Progenitor cell of endocrine pancreas (in vitro differentiated cells): ENCODE measurements around the gene GLUL. TPM values are rescaled to one million over a fixed set of nuclear protein-coding genes. Genes with fewer than 3 reads are reported as not detected.

Source experiments
- DNase-seq: peaks from one replicate; pipeline ENCODE4 v3.0.0; 2021; ENCODE audit warnings: low spot score; ENCODE audit not compliant: unreplicated experiment
- H3K27ac Mint-ChIP-seq: 2 replicates; pipeline ENCODE4 v1.8.0; 2021; ENCODE audit warnings: mild to moderate bottlenecking, moderate library complexity, mixed read lengths
- H3K27me3 Mint-ChIP-seq: 2 replicates; pipeline ENCODE4 v1.8.0; 2021; ENCODE audit warnings: mixed read lengths
- H3K36me3 Mint-ChIP-seq: 2 replicates; pipeline ENCODE4 v1.8.0; 2022; ENCODE audit warnings: mixed read lengths; ENCODE audit not compliant: insufficient read depth
- H3K4me1 Mint-ChIP-seq: 2 replicates; pipeline ENCODE4 v1.8.0; 2021; ENCODE audit warnings: low read depth, mixed read lengths
- H3K4me3 Mint-ChIP-seq: 2 replicates; pipeline ENCODE4 v1.8.0; 2021; ENCODE audit warnings: low read depth, mild to moderate bottlenecking, moderate library complexity, mixed read lengths
- H3K9me3 Mint-ChIP-seq: 2 replicates; pipeline ENCODE4 v1.8.0; 2021; ENCODE audit warnings: low read depth, mixed read lengths
- long read RNA-seq: library from polyadenylated mRNA; unstranded; transcript quantifications from one replicate; pipeline ENCODE4 v2.0.0, GENCODE V29; 2020
- total RNA-seq: library from RNA; stranded (reverse); gene quantifications from 2 replicates; pipeline ENCODE4 v1.2.1, GENCODE V29; 2021
- TF ChIP-seq, protein P1 (sequence below): fragments of 200-600 bp; sonication (generic); IDR thresholded peaks from one replicate; pipeline ENCODE4 v1.5.0; 2021; ENCODE audit warnings: antibody characterized with exemption, mild to moderate bottlenecking; ENCODE audit not compliant: unreplicated experiment

The GLUL gene
- 666 and 734 TPM in 2 replicates for total RNA-seq
- long read RNA-seq, full-length matches to known transcripts: 4,572 of 4,958 reads
- long read RNA-seq, partial matches to known transcripts: 87 of 4,958 reads
- long read RNA-seq, other reads (novel, unspliced or antisense): 299 of 4,958 reads

DNA sequence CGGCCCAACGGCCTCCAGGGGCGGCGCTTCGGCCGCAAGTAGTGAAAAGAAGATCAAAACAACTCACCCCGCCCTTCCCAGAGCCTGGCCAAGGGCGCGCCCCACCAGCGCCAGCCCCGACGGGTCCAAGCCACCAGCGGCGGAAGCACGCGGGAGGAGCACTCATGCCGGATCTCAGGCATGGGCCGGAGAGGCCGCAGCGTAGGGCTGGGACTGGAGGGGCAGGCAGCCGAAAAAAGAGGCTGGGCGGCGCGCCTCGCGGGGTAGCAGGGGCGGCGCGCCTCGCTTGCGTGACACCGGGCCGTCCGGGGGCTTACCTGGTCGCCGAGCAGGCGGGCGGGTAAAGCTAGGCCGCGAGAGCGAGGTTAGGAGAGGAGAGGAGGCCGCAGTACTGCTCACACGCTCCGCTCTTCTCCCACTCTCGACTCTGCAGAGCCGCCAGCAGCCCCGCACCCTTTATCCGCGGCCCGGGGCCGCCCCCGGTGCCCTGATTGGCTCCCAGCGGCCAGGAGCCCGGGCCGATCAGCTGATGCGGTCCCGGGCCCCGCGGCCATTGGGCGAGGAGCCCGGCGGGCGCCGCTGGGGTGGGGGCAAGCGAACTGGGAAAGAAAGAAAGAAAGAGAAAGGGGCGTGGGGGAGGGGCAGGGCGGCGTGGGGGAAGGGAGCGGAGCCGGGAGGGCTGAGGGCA lies at the start of gene GLUL:
GLUL (minus strand) TSS at position 429 of the 688 bp plus-strand sequence. CDS start 3,053 bp downstream, outside the sequence.
- H3K9me3 Mint-ChIP-seq: no peaks in the 10 kb centered on the region
- H3K27me3 Mint-ChIP-seq: no peaks in the 10 kb centered on the region
- peak; percentile 96 for DNase-seq
- H3K4me3 Mint-ChIP-seq: peak within 1 kb of the TSS; percentile 95
- TF ChIP-seq, protein P1, sequence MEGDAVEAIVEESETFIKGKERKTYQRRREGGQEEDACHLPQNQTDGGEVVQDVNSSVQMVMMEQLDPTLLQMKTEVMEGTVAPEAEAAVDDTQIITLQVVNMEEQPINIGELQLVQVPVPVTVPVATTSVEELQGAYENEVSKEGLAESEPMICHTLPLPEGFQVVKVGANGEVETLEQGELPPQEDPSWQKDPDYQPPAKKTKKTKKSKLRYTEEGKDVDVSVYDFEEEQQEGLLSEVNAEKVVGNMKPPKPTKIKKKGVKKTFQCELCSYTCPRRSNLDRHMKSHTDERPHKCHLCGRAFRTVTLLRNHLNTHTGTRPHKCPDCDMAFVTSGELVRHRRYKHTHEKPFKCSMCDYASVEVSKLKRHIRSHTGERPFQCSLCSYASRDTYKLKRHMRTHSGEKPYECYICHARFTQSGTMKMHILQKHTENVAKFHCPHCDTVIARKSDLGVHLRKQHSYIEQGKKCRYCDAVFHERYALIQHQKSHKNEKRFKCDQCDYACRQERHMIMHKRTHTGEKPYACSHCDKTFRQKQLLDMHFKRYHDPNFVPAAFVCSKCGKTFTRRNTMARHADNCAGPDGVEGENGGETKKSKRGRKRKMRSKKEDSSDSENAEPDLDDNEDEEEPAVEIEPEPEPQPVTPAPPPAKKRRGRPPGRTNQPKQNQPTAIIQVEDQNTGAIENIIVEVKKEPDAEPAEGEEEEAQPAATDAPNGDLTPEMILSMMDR: no peak
- peaks cover 32% of the 10 kb centered on the region for H3K36me3 Mint-ChIP-seq
- peak within 1 kb of the TSS; percentile 98 for H3K27ac Mint-ChIP-seq
- H3K4me1 Mint-ChIP-seq: peaks cover 39% of the 10 kb centered on the region

DNA sequence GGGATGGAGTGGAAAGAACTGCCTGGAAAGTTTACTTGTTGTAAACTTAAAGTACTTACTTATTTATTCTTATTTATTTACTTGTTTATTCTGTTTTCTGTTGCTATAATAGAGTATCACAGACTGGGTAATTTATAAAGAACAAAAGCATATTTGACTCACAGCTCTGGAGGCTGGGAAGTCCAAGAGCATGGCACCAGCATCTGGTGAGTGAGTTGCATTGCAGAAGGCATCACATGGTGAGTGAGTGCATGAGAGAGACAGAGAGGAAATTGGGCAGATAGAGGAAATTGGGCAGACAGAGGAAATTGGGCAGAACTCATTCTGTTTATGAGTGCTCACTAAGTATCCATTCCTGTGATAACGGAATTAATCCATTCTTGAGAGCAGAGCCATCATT lies 46.7 kb upstream of the GLUL start:
- peaks cover 4% of the 10 kb centered on the region for H3K9me3 Mint-ChIP-seq
- no peak overlapping the region for H3K27ac Mint-ChIP-seq
- H3K4me1 Mint-ChIP-seq: no peaks in the 10 kb centered on the region
- TF ChIP-seq, protein P1: no peak
- H3K4me3 Mint-ChIP-seq: no peak overlapping the region
- peaks cover 2% of the 10 kb centered on the region for H3K36me3 Mint-ChIP-seq
- H3K27me3 Mint-ChIP-seq: no peaks in the 10 kb centered on the region
- DNase-seq: no peak

DNA sequence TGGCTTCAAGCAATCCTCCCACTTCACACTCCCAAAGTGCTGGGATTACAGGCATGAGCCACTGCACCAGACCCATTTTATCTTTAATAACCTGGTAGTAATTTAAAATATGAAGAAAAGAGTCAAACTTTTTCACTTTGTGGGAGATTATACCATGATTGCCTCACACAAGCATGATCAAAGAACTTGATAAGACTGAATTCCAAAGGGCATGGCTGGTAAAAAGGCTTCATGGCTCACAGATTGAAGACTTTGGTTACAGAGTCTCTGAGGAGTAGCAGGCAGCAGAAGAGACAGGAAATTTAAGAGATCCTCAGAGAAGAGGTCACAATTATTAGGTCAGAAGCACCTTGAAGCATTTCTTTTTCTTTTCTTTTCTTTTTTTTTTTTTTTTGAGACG lies 42.0 kb upstream of the GLUL start:
- Mint-ChIP-seq H3K9me3 (peaks cover 4% of the 10 kb centered on the region), H3K4me1 (peaks cover 2% of the 10 kb centered on the region), H3K36me3 (peaks cover 2% of the 10 kb centered on the region), H3K27me3 (no peaks in the 10 kb centered on the region), H3K27ac (no peak overlapping the region), H3K4me3 (no peak overlapping the region)
- TF ChIP-seq, protein P1: no peak
- no peak for DNase-seq

DNA sequence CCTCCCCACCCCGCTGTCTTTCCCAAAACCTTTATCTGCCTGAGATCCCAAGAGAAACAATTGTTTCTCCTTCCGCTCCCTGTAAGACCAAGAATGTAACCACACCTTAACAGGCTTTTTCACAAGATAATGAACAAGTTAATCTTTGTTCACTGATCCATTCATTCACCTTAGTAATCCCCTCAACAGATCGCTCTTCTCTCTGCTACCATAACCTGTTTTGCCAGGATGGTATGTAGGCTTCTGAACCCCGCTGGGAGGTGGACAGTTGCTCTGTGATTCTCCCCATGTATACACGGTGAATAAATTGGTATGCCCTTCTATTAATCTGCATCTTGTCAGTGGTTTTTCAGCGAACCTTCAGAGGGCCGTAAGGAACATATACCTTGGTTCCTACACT lies 39.7 kb upstream of the GLUL start:
- no peak overlapping the region for H3K27ac Mint-ChIP-seq
- peaks cover 2% of the 10 kb centered on the region for H3K4me1 Mint-ChIP-seq
- TF ChIP-seq, protein P1: no peak
- DNase-seq: no peak
- no peak overlapping the region for H3K4me3 Mint-ChIP-seq
- H3K27me3 Mint-ChIP-seq: no peaks in the 10 kb centered on the region
- H3K36me3 Mint-ChIP-seq: no peaks in the 10 kb centered on the region
- H3K9me3 Mint-ChIP-seq: no peaks in the 10 kb centered on the region

DNA sequence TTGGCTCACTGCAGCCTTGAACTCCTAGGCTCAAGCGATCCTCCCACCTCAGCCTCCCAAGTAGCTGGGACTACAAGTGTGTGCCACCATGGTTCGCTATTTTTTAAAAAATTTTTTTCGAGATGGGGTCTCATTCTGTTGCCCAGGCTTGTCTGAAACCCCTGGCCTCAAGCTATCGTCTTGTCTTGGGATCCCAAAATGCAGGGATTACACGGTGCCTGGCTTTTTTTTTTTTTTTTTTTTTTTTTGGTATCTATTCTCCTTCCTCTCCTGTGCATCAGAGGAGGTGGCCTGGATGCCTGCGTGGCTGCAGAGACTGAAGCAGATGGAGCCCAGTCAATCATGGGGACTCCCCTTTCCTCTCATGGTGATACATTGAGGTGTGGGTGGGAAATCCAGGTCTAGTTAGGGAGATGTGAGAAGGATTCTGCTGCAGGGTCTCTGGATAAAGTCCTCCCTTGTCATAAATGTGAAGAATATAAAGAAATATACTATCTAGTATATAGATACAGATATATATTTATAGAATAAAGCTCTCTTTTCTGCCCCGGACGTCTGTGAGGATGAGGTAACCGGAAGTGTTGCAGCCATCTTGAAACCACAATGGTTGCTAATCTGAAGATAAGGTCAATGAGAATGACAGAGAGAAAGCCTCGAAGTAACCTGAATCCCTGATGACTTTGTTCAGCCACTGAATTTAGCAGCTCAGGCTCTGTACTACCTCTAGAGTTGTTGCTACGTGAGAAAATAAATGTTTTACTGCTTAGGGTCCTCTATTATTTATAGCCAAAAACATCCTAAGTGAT lies 38.9 kb upstream of the GLUL start:
- Mint-ChIP-seq H3K27ac (no peak overlapping the region), H3K36me3 (no peaks in the 10 kb centered on the region), H3K4me1 (peaks cover 2% of the 10 kb centered on the region), H3K4me3 (no peak overlapping the region), H3K9me3 (no peaks in the 10 kb centered on the region), H3K27me3 (no peaks in the 10 kb centered on the region)
- DNase-seq: no peak
- TF ChIP-seq, protein P1: no peak
